Melanocyte of skin (primary cell): ENCODE results near the gene GLOD4. TPM values are rescaled to one million over a fixed set of nuclear protein-coding genes. Genes with fewer than 3 reads are reported as not detected.

Experiments used
- total RNA-seq, 2 donors: library from RNA; depleted of rRNA; stranded (reverse); fragments of >200 nt; gene quantifications; 2 replicates each; pipeline ENCODE4 v1.2.3, GENCODE V29; 2012

GLOD4 gene
- 10 to 100 TPM; 48.0 to 51.3 TPM for total RNA-seq

GRCh38 chr17:781805-782731 lies at the start of gene GLOD4, which contains the start of gene MRM3:
Gene GLOD4, minus strand, starts transcription at chr17:782280. Its CDS starts 25 bp downstream, at chr17:782255.
Gene MRM3, plus strand, starts transcription at chr17:782353. Its CDS starts 26 bp downstream, at chr17:782379.

GRCh38 chr17:752002-752619 lies 30.0 kb downstream of the GLOD4 start, which contains the start of gene GEMIN4:
Gene GEMIN4, minus strand, starts transcription at chr17:752264. Its CDS starts 122 bp downstream, at chr17:752142.

DNA sequence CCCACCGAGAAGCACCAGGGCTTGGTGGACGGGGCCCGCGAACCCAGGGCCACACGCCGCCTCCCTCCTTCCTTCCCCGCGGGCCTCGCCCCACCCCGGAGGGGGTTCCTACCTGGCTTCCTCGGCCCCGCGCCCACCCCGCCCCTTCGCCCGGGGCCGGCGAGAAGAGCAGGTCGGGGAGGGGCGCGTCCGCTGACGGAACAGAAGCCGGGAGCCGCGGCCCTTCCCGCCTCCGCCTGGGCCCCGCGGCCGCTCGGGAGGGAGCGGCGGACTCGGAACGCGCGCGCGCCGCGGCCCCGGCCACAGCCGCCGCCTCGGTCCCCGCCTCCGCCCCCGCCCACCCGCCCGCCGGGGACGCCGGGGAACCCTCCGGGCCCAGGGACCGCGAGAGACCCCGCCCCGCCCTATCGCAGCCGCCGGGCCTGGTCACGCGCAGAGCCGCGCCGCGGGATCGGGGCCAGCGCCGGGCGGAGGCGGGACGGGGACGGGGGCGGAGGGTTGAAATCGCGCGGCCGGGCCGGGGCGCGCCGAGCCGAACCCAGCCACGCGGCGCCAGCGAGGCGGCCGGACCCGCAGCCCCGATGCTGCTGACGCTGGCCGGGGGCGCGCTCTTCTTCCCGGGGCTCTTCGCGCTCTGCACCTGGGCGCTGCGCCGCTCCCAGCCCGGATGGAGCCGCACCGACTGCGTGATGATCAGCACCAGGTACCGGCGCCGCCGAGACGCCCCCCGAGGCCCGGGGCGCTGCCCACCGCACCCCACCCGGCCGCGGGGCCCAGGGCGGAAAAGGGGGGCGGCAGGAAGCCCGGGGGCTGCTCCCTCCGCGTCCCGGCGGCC lies 49.8 kb downstream of the GLOD4 start, which contains the start of gene TLCD3A:
TLCD3A (plus strand) TSS at position 530 of the 835 bp plus-strand sequence; CDS start at position 582, 52 bp downstream.

Other genes starting within 250 kb of the GLOD4 start
- gene VPS53, start 67.4 kb downstream of the GLOD4 start, total RNA-seq, result 10 to 100 TPM; 34.1 to 37.6 TPM
- gene TLCD3A, start 49.7 kb downstream of the GLOD4 start, total RNA-seq, result 10 to 100 TPM; 13.8 to 36.0 TPM
- gene GEMIN4, start 30.0 kb downstream of the GLOD4 start, total RNA-seq, result 10 to 100 TPM; 11.0 to 21.3 TPM
- 10 to 100 TPM; 17.2 to 39.0 TPM for gene MRM3, start 73 bp upstream of the GLOD4 start, total RNA-seq
- gene NXN, start 197.5 kb upstream of the GLOD4 start, total RNA-seq, result 10 to 100 TPM in 1 of 2 donors, 1 to 10 TPM in 1; 6.2 to 13.7 TPM
- 10 to 100 TPM; 13.8 to 17.0 TPM for gene TIMM22, start 214.8 kb upstream of the GLOD4 start, total RNA-seq